Measurements from ENCODE around the gene ADAMTS15. TPM values are rescaled to one million over a fixed set of nuclear protein-coding genes. Genes with fewer than 3 reads are reported as not detected.

Gene ADAMTS15
- total RNA-seq, 2 donors from 2014 or later = 10.8 to 14.1 TPM

- TF ChIP-seq CTCF (IDR thresholded peaks at IDR 0.05) = no peak
- Histone ChIP-seq H3K4me3 (no peak overlapping the region), H3K9me3 (no peaks in the 10 kb centered on the region), H3K4me1 (ENCODE audit: control insufficient read depth in 1 of 2, low read depth in 2 of 2) (peaks cover 11 to 35% of the 10 kb centered on the region in 2 donors), H3K27ac (no peak overlapping the region), H3K27me3 (replicated peaks; ENCODE audit: insufficient read depth) (no peaks in the 10 kb centered on the region), H3K36me3 (peaks cover 22% of the 10 kb centered on the region)
- ATAC-seq (ENCODE audit: insufficient number of reproducible peaks, low FRiP score, low read depth) (no peak), DNase-seq (ENCODE audit: low spot score) (no peak)
These were observed 26.4 kb downstream of the ADAMTS15 start for GRCh38 chr11:130474637-130475400.

- peaks cover 18% of the 10 kb centered on the region for H3K36me3 ChIP-seq
- no peaks in the 10 kb centered on the region for H3K27me3 ChIP-seq (replicated peaks; ENCODE audit: insufficient read depth)
- H3K4me1 ChIP-seq (ENCODE audit: control insufficient read depth in 1 of 2, low read depth in 2 of 2) = peaks cover 17 to 42% of the 10 kb centered on the region in 2 donors
- H3K27ac ChIP-seq = no peak overlapping the region
- ATAC-seq (ENCODE audit: insufficient number of reproducible peaks, low FRiP score, low read depth) (no peak), DNase-seq (ENCODE audit: low spot score) (no peak)
- TF ChIP-seq CTCF (IDR thresholded peaks at IDR 0.05) = no peak
- H3K4me3 ChIP-seq = no peak overlapping the region
- H3K9me3 ChIP-seq = no peaks in the 10 kb centered on the region
These were observed 27.1 kb downstream of the ADAMTS15 start for GRCh38 chr11:130475426-130476053.

GRCh38 chr11:130476200-130476921 lies 27.9 kb downstream of the ADAMTS15 start:
- TF ChIP-seq CTCF (IDR thresholded peaks at IDR 0.05) = no peak
- H3K4me3 ChIP-seq = no peak overlapping the region
- DNase-seq (ENCODE audit: low spot score) (no peak), ATAC-seq (ENCODE audit: insufficient number of reproducible peaks, low FRiP score, low read depth) (no peak)
- peaks cover 17 to 47% of the 10 kb centered on the region in 2 donors for H3K4me1 ChIP-seq (ENCODE audit: control insufficient read depth in 1 of 2, low read depth in 2 of 2)
- H3K9me3 ChIP-seq = no peaks in the 10 kb centered on the region
- H3K27ac ChIP-seq = peak overlapping the region; percentile 34 to 74
- peaks cover 18% of the 10 kb centered on the region for H3K36me3 ChIP-seq
- no peaks in the 10 kb centered on the region for H3K27me3 ChIP-seq (replicated peaks; ENCODE audit: insufficient read depth)

GRCh38 chr11:130476922-130477491 lies 28.6 kb downstream of the ADAMTS15 start:
- H3K4me3 ChIP-seq = no peak overlapping the region
- H3K9me3 ChIP-seq = no peaks in the 10 kb centered on the region
- H3K4me1 ChIP-seq (ENCODE audit: control insufficient read depth in 1 of 2, low read depth in 2 of 2) = peaks cover 17 to 47% of the 10 kb centered on the region in 2 donors
- no peak for ATAC-seq (ENCODE audit: insufficient number of reproducible peaks, low FRiP score, low read depth)
- DNase-seq (ENCODE audit: low spot score) = no peak
- H3K27ac ChIP-seq = peak overlapping the region; percentile 74 to 85
- peaks cover 13% of the 10 kb centered on the region for H3K36me3 ChIP-seq
- H3K27me3 ChIP-seq (replicated peaks; ENCODE audit: insufficient read depth) = no peaks in the 10 kb centered on the region
- no peak for TF ChIP-seq CTCF (IDR thresholded peaks at IDR 0.05)

All from thoracic aorta (tissue), 2 donors.